ENCODE results near the gene ERICH4. TPM values are rescaled to one million over a fixed set of nuclear protein-coding genes. Genes with fewer than 3 reads are reported as not detected.

ERICH4 gene
- total RNA-seq, 1 experiment from 2014 or later, result not detected

DNA sequence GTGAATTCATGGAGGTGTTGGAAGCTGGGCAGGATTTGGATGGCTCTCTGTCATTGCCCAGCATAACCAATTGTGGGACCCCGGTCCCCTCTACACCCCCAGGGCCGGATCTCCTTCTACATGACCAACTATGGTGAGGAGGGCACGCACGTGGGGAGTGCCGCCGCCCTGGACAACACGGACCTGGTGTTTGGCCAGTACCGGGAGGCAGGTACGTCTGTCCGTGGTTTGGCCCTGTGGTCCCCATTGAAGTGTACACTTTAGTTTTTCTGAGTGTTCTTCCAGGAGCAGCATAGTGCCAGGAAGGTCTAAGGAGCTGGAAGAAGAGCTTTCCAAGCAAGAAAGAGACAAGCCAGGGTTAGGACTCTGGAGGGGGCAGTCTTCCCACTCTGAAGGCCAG, 29.0 kb upstream of the ERICH4 start:
- no peaks in the 10 kb centered on the region for H3K27me3 Mint-ChIP-seq (ENCODE audit: insufficient read depth, unreplicated experiment)
- H3K4me3 Mint-ChIP-seq (ENCODE audit: unreplicated experiment), result no peak overlapping the region
- CTCF ChIA-PET, result interaction anchor here (0.9 kb wide), 1 partner anchor 9 kb away, joined by 3 read pairs; no protein-coding TSS in a partner anchor
- no peak overlapping the region for H3K27ac Mint-ChIP-seq (ENCODE audit: low read depth, unreplicated experiment)
- intact Hi-C loops (cut with micrococcal nuclease), result no loop called here
- peaks cover 62% of the 10 kb centered on the region for H3K36me3 Mint-ChIP-seq (ENCODE audit: insufficient read depth, unreplicated experiment)
- peaks cover 19% of the 10 kb centered on the region for H3K4me1 Mint-ChIP-seq (ENCODE audit: insufficient read depth, unreplicated experiment)
- POLR2A ChIA-PET, result no interaction called here
- BruUV-seq (replicated peaks), result no TSS peak
- H3K9me3 Mint-ChIP-seq (ENCODE audit: unreplicated experiment), result no peaks in the 10 kb centered on the region
- no peak for DNase-seq (ENCODE audit: unreplicated experiment)
- TF ChIP-seq, protein P1, sequence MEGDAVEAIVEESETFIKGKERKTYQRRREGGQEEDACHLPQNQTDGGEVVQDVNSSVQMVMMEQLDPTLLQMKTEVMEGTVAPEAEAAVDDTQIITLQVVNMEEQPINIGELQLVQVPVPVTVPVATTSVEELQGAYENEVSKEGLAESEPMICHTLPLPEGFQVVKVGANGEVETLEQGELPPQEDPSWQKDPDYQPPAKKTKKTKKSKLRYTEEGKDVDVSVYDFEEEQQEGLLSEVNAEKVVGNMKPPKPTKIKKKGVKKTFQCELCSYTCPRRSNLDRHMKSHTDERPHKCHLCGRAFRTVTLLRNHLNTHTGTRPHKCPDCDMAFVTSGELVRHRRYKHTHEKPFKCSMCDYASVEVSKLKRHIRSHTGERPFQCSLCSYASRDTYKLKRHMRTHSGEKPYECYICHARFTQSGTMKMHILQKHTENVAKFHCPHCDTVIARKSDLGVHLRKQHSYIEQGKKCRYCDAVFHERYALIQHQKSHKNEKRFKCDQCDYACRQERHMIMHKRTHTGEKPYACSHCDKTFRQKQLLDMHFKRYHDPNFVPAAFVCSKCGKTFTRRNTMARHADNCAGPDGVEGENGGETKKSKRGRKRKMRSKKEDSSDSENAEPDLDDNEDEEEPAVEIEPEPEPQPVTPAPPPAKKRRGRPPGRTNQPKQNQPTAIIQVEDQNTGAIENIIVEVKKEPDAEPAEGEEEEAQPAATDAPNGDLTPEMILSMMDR (IDR thresholded peaks at IDR 0.05; ENCODE audit: unreplicated experiment), result no peak

DNA sequence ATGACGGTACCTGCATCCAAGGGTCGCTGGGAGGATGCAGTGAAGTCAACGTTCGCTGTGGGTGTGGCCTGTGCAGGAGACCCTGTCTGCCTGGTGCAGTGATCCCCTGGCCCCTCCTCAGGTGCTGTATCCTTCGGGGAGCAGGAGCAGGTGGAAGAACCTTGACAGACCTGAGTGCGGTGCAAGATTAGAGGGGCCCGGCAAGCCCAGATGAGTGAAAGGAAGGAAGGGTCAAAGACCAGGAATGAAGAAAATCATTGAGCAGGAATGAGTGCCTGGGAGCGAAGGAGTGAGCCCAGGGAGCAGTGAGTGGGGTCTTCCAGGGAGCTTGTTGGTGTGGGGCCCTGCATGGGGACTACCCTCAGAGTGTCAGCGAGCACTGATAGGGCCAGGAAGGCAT, 28.5 kb upstream of the ERICH4 start:
- POLR2A ChIA-PET, result no interaction called here
- H3K36me3 Mint-ChIP-seq (ENCODE audit: insufficient read depth, unreplicated experiment), result peaks cover 68% of the 10 kb centered on the region
- intact Hi-C loops (cut with micrococcal nuclease), result no loop called here
- H3K27me3 Mint-ChIP-seq (ENCODE audit: insufficient read depth, unreplicated experiment), result no peaks in the 10 kb centered on the region
- H3K27ac Mint-ChIP-seq (ENCODE audit: low read depth, unreplicated experiment), result no peak overlapping the region
- DNase-seq (ENCODE audit: unreplicated experiment), result no peak
- TF ChIP-seq, protein P1 (IDR thresholded peaks at IDR 0.05; ENCODE audit: unreplicated experiment), result no peak
- H3K4me1 Mint-ChIP-seq (ENCODE audit: insufficient read depth, unreplicated experiment), result peaks cover 14% of the 10 kb centered on the region
- H3K9me3 Mint-ChIP-seq (ENCODE audit: unreplicated experiment), result no peaks in the 10 kb centered on the region
- H3K4me3 Mint-ChIP-seq (ENCODE audit: unreplicated experiment), result no peak overlapping the region
- no TSS peak for BruUV-seq (replicated peaks)
- CTCF ChIA-PET, result interaction anchor here (0.9 kb wide), 1 partner anchor 9 kb away, joined by 3 read pairs; no protein-coding TSS in a partner anchor

DNA sequence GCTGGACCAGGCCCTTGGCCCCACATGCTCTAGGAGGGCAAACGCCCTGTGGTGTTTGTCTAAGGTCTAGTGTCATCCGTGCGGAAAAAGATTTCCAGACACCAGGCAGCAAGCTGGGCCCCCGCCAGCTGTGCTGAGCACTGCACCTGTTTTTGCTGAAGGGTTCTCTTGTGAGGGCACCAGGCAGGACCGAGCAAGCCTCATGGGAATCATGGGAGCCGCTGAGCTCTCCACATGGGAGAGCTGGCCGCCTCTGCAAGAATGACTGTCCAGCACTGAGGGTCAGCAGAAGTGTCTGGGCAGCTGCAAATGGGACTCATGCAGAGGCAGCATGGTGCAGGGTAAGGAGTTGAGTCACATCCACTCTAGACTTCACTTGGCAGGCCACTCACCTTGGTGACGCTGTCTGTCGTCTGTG, 27.8 kb upstream of the ERICH4 start:
- ChIA-PET POLR2A (interaction anchor here (0.6 kb wide), 1 partner anchor 951 kb away, joined by 3 read pairs; no protein-coding TSS in a partner anchor), CTCF (interaction anchor here (0.8 to 1.3 kb wide), 3 partner anchors 10 to 155 kb away, joined by 3 to 5 read pairs (median 3); no protein-coding TSS in a partner anchor)
- no TSS peak for BruUV-seq (replicated peaks)
- H3K4me1 Mint-ChIP-seq (ENCODE audit: insufficient read depth, unreplicated experiment), result peaks cover 7% of the 10 kb centered on the region
- H3K27ac Mint-ChIP-seq (ENCODE audit: low read depth, unreplicated experiment), result no peak overlapping the region
- no peaks in the 10 kb centered on the region for H3K27me3 Mint-ChIP-seq (ENCODE audit: insufficient read depth, unreplicated experiment)
- H3K9me3 Mint-ChIP-seq (ENCODE audit: unreplicated experiment), result no peaks in the 10 kb centered on the region
- H3K4me3 Mint-ChIP-seq (ENCODE audit: unreplicated experiment), result no peak overlapping the region
- TF ChIP-seq, protein P1 (IDR thresholded peaks at IDR 0.05; ENCODE audit: unreplicated experiment), result no peak
- intact Hi-C loops (cut with micrococcal nuclease), result no loop called here
- H3K36me3 Mint-ChIP-seq (ENCODE audit: insufficient read depth, unreplicated experiment), result peaks cover 67% of the 10 kb centered on the region
- no peak for DNase-seq (ENCODE audit: unreplicated experiment)

DNA sequence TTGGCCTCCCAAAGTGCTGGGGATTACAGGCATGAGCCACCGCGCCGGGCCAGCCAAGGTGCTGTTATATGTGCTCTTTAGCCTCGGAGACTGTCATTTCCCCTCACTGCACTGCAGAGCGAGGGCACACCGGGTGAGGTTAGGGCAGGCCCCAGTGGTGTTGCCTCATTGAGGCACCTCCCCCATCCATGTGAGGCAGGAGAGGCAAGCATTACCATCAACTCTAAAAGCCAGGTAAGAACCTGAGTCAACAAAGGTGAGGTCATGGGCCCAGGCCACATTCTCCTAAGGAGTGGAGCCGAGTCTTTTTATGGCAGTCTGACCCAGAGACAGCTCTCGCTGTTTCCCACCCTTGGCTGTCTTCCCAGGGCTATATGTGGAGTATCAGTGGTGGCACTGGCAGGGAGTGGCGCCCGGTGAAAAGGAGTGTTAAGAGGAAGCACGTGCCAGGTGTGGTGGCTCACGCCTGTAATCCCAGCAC, 26.7 kb upstream of the ERICH4 start:
- no peak overlapping the region for H3K27ac Mint-ChIP-seq (ENCODE audit: low read depth, unreplicated experiment)
- BruUV-seq (replicated peaks), result no TSS peak
- TF ChIP-seq, protein P1 (IDR thresholded peaks at IDR 0.05; ENCODE audit: unreplicated experiment), result no peak
- peaks cover 6% of the 10 kb centered on the region for H3K4me1 Mint-ChIP-seq (ENCODE audit: insufficient read depth, unreplicated experiment)
- ChIA-PET POLR2A (interaction anchor here (1.0 kb wide), 1 partner anchor 23 kb away, joined by 3 read pairs; no protein-coding TSS in a partner anchor), CTCF (interaction anchor here (0.6 to 1.3 kb wide), 3 partner anchors 49 to 767 kb away, joined by 3 to 5 read pairs (median 5); no protein-coding TSS in a partner anchor)
- no peaks in the 10 kb centered on the region for H3K27me3 Mint-ChIP-seq (ENCODE audit: insufficient read depth, unreplicated experiment)
- DNase-seq (ENCODE audit: unreplicated experiment), result no peak
- peaks cover 77% of the 10 kb centered on the region for H3K36me3 Mint-ChIP-seq (ENCODE audit: insufficient read depth, unreplicated experiment)
- intact Hi-C loops (cut with micrococcal nuclease), result no loop called here
- no peaks in the 10 kb centered on the region for H3K9me3 Mint-ChIP-seq (ENCODE audit: unreplicated experiment)
- no peak overlapping the region for H3K4me3 Mint-ChIP-seq (ENCODE audit: unreplicated experiment)
